ENCODE measurements around the gene DHRS13. TPM values are rescaled to one million over a fixed set of nuclear protein-coding genes. Genes with fewer than 3 reads are reported as not detected.

Gene DHRS13
- polyA plus RNA-seq, 3 donors, result 3.7 to 4.5 (median 3.8) TPM

GRCh38 chr17:28873839-28874238 lies 29.0 kb downstream of the DHRS13 start:
- no peak for TF ChIP-seq CTCF (IDR thresholded peaks at IDR 0.05)
- no peak overlapping the region for H3K27ac Mint-ChIP-seq
- Histone ChIP-seq H3K4me3 (replicated peaks in 1 of 3; ENCODE audit: low read depth in 2 of 3, low read length in 3 of 3) (no peak overlapping the region), H4K20me1 (ENCODE audit: insufficient read depth, low read length) (peaks cover 1% of the 10 kb centered on the region), H3K36me3 (replicated peaks in 1 of 2; ENCODE audit: control insufficient read depth in 1 of 2, insufficient read depth in 2 of 2, low read length in 2 of 2) (peaks cover 2 to 11% of the 10 kb centered on the region in 2 donors), H3K79me2 (ENCODE audit: insufficient read depth, low read length) (no peaks in the 10 kb centered on the region), H3K27me3 (ENCODE audit: control insufficient read depth in 2 of 2, insufficient read depth in 2 of 2, low read length in 2 of 2) (no peaks in the 10 kb centered on the region), H3K9me3 (replicated peaks in 1 of 2; ENCODE audit: control insufficient read depth in 1 of 2, insufficient read depth in 1 of 2, low read length in 2 of 2) (no peaks in the 10 kb centered on the region), H3K4me2 (replicated peaks; ENCODE audit: extremely low read depth, low read length, poor library complexity, severe bottlenecking) (no peak overlapping the region), H3K4me1 (ENCODE audit: control insufficient read depth in 1 of 2, insufficient read depth in 2 of 2, low read length in 2 of 2) (no peaks in the 10 kb centered on the region), H3K9ac (ENCODE audit: insufficient read depth, low read length, poor library complexity, severe bottlenecking) (no peak overlapping the region), H3K27ac (ENCODE audit: low read depth in 1 of 2, low read length in 2 of 2) (no peak overlapping the region), H2AFZ (ENCODE audit: insufficient read depth, low read depth, low read length, poor library complexity, severe bottlenecking) (no peak overlapping the region)
- intact Hi-C loops (cut with micrococcal nuclease), result no loop called here
- no peaks in the 10 kb centered on the region for H3K9me3 Mint-ChIP-seq
- DNase-seq, result no peak
- no peak overlapping the region for H3K4me3 Mint-ChIP-seq
- WGBS (ENCODE audit: insufficient coverage), result no CpG with 5 or more reads among the region's 7 CpGs
- H3K36me3 Mint-ChIP-seq, result peaks cover 7% of the 10 kb centered on the region in 2 donors
- H3K27me3 Mint-ChIP-seq (ENCODE audit: low read depth in 3 of 3), result peaks cover 0 to 5% (median 2%) of the 10 kb centered on the region in 3 donors
- H3K4me1 Mint-ChIP-seq, result peaks cover 3% of the 10 kb centered on the region

DNA sequence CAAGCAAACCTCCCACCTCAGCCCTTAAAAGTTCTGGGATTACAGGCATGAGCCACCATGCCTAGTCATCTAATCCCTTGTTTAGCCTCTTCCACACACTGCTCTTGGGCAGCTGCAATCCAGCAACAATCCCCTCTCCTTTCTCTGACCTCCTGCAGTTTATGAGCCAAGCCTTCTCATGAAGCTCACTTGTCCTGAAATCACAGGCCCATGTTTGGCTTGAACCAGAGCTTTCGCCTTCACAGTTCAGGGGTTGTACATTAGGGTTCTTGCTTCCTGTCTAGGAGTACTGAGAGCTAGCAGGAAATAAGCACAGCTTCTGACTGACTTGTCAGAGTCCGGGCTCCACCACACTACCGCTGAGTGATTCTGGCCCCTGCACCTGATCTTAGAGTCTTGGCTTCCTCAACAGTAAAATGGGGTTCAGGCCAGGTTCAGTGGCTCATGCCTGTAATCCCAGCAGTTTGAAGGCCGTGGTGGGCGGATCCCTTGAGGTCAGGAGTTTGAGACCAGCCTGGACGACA lies 31.8 kb downstream of the DHRS13 start:
- H2AFZ ChIP-seq (ENCODE audit: insufficient read depth, low read depth, low read length, poor library complexity, severe bottlenecking), result no peak overlapping the region
- H3K4me1 Mint-ChIP-seq, result peaks cover 4% of the 10 kb centered on the region
- intact Hi-C loops (cut with micrococcal nuclease), result no loop called here
- no peak overlapping the region for H3K4me2 ChIP-seq (replicated peaks; ENCODE audit: extremely low read depth, low read length, poor library complexity, severe bottlenecking)
- no peak overlapping the region for H3K4me3 ChIP-seq (replicated peaks in 1 of 3; ENCODE audit: low read depth in 2 of 3, low read length in 3 of 3)
- H3K9ac ChIP-seq (ENCODE audit: insufficient read depth, low read length, poor library complexity, severe bottlenecking), result no peak overlapping the region
- H3K79me2 ChIP-seq (ENCODE audit: insufficient read depth, low read length), result no peaks in the 10 kb centered on the region
- TF ChIP-seq CTCF (IDR thresholded peaks at IDR 0.05), result no peak
- H3K4me1 ChIP-seq (ENCODE audit: control insufficient read depth in 1 of 2, insufficient read depth in 2 of 2, low read length in 2 of 2), result peaks cover 0 to 1% of the 10 kb centered on the region in 2 donors
- H3K27me3 ChIP-seq (ENCODE audit: control insufficient read depth in 2 of 2, insufficient read depth in 2 of 2, low read length in 2 of 2), result no peaks in the 10 kb centered on the region
- H3K27ac Mint-ChIP-seq, result peak overlapping the region in 1 of 7 donors; percentile 51
- H4K20me1 ChIP-seq (ENCODE audit: insufficient read depth, low read length), result no peaks in the 10 kb centered on the region
- no peak overlapping the region for H3K27ac ChIP-seq (ENCODE audit: low read depth in 1 of 2, low read length in 2 of 2)
- whole genome bisulfite sequencing (ENCODE audit: insufficient coverage), result 26% methylated on average over 3 of the region's 6 CpGs
- no peaks in the 10 kb centered on the region for H3K36me3 Mint-ChIP-seq
- no peaks in the 10 kb centered on the region for H3K9me3 Mint-ChIP-seq
- no peak for DNase-seq
- H3K9me3 ChIP-seq (replicated peaks in 1 of 2; ENCODE audit: control insufficient read depth in 1 of 2, insufficient read depth in 1 of 2, low read length in 2 of 2), result no peaks in the 10 kb centered on the region
- H3K36me3 ChIP-seq (replicated peaks in 1 of 2; ENCODE audit: control insufficient read depth in 1 of 2, insufficient read depth in 2 of 2, low read length in 2 of 2), result no peaks in the 10 kb centered on the region
- peaks cover 0 to 5% (median 2%) of the 10 kb centered on the region in 3 donors for H3K27me3 Mint-ChIP-seq (ENCODE audit: low read depth in 3 of 3)
- H3K4me3 Mint-ChIP-seq, result no peak overlapping the region
